ENCODE results near the gene COL8A1.

DNA sequence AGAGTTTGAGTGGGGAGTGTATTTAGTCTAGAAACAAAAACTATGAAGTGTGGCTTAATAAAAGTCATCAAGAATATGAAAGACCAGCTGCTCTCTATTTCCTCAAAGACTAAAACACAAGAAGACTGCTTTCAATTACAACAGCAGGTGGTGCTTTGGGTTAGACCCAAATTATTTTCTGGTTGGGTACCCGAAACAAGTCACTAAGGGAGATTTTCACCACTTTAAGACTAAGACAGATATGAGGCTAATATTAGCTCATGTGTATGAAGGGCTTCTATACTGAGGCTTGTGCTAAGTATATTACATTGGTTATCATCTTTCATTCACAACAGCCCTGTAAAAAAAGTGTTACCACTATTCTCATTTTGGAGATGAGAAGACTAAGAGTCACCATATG, 43.1 kb downstream of the COL8A1 start:
- TF ChIP-seq, protein P1, sequence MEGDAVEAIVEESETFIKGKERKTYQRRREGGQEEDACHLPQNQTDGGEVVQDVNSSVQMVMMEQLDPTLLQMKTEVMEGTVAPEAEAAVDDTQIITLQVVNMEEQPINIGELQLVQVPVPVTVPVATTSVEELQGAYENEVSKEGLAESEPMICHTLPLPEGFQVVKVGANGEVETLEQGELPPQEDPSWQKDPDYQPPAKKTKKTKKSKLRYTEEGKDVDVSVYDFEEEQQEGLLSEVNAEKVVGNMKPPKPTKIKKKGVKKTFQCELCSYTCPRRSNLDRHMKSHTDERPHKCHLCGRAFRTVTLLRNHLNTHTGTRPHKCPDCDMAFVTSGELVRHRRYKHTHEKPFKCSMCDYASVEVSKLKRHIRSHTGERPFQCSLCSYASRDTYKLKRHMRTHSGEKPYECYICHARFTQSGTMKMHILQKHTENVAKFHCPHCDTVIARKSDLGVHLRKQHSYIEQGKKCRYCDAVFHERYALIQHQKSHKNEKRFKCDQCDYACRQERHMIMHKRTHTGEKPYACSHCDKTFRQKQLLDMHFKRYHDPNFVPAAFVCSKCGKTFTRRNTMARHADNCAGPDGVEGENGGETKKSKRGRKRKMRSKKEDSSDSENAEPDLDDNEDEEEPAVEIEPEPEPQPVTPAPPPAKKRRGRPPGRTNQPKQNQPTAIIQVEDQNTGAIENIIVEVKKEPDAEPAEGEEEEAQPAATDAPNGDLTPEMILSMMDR (IDR thresholded peaks at IDR 0.05; ENCODE audit: low read depth, low read length) = no peak
- no peak for TF ChIP-seq EZH2phosphoT487 (IDR thresholded peaks at IDR 0.05; ENCODE audit: low read depth)
